Muscle of back (tissue), 11 donors: ENCODE data around the gene LDLRAD4. TPM values are rescaled to one million over a fixed set of nuclear protein-coding genes. Genes with fewer than 3 reads are reported as not detected.

Source experiments
- DNase-seq, 3 donors: peaks; one replicate each; pipeline versions ENCODE4 v3.0.0 to v3.0.0-alpha.2; 2013
- polyA plus RNA-seq, 10 donors: library from polyadenylated mRNA; unstranded; fragments of 120-200 nt; gene quantifications; one replicate each; pipeline ENCODE4 v1.2.1, GENCODE V29; 2013; ENCODE audit not compliant: insufficient read length in 10 of 10

LDLRAD4 gene
- polyA plus RNA-seq, 10 donors: 6.9 to 15.9 (median 11.2) TPM

GRCh38 chr18:13264091-13265007, 45.8 kb downstream of the LDLRAD4 start:
- DNase-seq: peak in 2 of 3 donors; percentile 78 to 89

- DNase-seq: no peak
These were observed 46.7 kb downstream of the LDLRAD4 start for GRCh38 chr18:13265008-13265910.

GRCh38 chr18:13265911-13266217, 47.3 kb downstream of the LDLRAD4 start:
- DNase-seq: no peak

- DNase-seq: peak in 1 of 3 donors; percentile 73
These were observed 47.9 kb downstream of the LDLRAD4 start for GRCh38 chr18:13266218-13267100.

GRCh38 chr18:13267431-13267873, 48.9 kb downstream of the LDLRAD4 start:
- no peak for DNase-seq

- peak; percentile 42 to 94 (median 62) for DNase-seq
These were observed 49.8 kb downstream of the LDLRAD4 start for GRCh38 chr18:13268158-13269012.

- peak in 2 of 3 donors; percentile 70 to 86 for DNase-seq
These were observed 50.4 kb downstream of the LDLRAD4 start for GRCh38 chr18:13269013-13269280.

- peak in 2 of 3 donors; percentile 60 to 81 for DNase-seq
These were observed 51.0 kb downstream of the LDLRAD4 start for GRCh38 chr18:13269521-13270011.

- DNase-seq: peak in 1 of 3 donors; percentile 59
These were observed 51.8 kb downstream of the LDLRAD4 start for GRCh38 chr18:13270279-13270855.

GRCh38 chr18:13271302-13271911, 52.8 kb downstream of the LDLRAD4 start:
- no peak for DNase-seq

GRCh38 chr18:13272416-13272815, 53.9 kb downstream of the LDLRAD4 start:
- no peak for DNase-seq

GRCh38 chr18:13273800-13274199, 55.2 kb downstream of the LDLRAD4 start:
- no peak for DNase-seq

GRCh38 chr18:13275075-13275474, 56.5 kb downstream of the LDLRAD4 start:
- no peak for DNase-seq

- DNase-seq: peak in 1 of 3 donors; percentile 45
These were observed 58.3 kb downstream of the LDLRAD4 start for GRCh38 chr18:13276530-13277520.

GRCh38 chr18:13278062-13278630, 59.6 kb downstream of the LDLRAD4 start:
- DNase-seq: no peak

- DNase-seq: no peak
These were observed 60.9 kb downstream of the LDLRAD4 start for GRCh38 chr18:13279181-13280069.
